ENCODE results near the gene CEP63. TPM values are rescaled to one million over a fixed set of nuclear protein-coding genes. Genes with fewer than 3 reads are reported as not detected.

CEP63 gene
- polyA plus RNA-seq, 4 donors, result 24.9 to 36.5 (median 33.5) TPM

GRCh38 chr3:134622806-134623365 lies 137.0 kb downstream of the CEP63 start:
- no peak for DNase-seq (ENCODE audit: low read depth in 4 of 4, low spot score in 3 of 4)

GRCh38 chr3:134623615-134624245 lies 137.9 kb downstream of the CEP63 start:
- DNase-seq (ENCODE audit: low read depth in 4 of 4, low spot score in 3 of 4), result no peak

Other genes with a start within 250 kb of the CEP63 start
- gene RYK, start 235.2 kb upstream of the CEP63 start, polyA plus RNA-seq (ENCODE audit: insufficient read length in 4 of 4), result 100 to 1,000 TPM in 2 of 4 donors, 10 to 100 TPM in 2; 92.0 to 106 (median 98.8) TPM
- 100 to 1,000 TPM in 1 of 4 donors, 10 to 100 TPM in 3; 80.3 to 104 (median 88.3) TPM for gene AMOTL2, start 111.6 kb upstream of the CEP63 start, polyA plus RNA-seq (ENCODE audit: insufficient read length in 4 of 4)
- gene ANAPC13, start 72 bp upstream of the CEP63 start, polyA plus RNA-seq (ENCODE audit: insufficient read length in 4 of 4), result 100 to 1,000 TPM; 113 to 156 (median 125) TPM
- gene KY, start 165.0 kb downstream of the CEP63 start, polyA plus RNA-seq (ENCODE audit: insufficient read length in 4 of 4), result 1 to 10 TPM in 2 of 4 donors, under 1 TPM in 2; 0.61 to 1.5 (median 1.1) TPM

Data from left renal pelvis (tissue), 4 donors.